Measurements from ENCODE around the gene CADM1. TPM values are rescaled to one million over a fixed set of nuclear protein-coding genes. Genes with fewer than 3 reads are reported as not detected.

CADM1 gene
- total and polyA plus RNA-seq, 2 experiments from 2014 or later, result 16.5 to 18.0 TPM

DNA sequence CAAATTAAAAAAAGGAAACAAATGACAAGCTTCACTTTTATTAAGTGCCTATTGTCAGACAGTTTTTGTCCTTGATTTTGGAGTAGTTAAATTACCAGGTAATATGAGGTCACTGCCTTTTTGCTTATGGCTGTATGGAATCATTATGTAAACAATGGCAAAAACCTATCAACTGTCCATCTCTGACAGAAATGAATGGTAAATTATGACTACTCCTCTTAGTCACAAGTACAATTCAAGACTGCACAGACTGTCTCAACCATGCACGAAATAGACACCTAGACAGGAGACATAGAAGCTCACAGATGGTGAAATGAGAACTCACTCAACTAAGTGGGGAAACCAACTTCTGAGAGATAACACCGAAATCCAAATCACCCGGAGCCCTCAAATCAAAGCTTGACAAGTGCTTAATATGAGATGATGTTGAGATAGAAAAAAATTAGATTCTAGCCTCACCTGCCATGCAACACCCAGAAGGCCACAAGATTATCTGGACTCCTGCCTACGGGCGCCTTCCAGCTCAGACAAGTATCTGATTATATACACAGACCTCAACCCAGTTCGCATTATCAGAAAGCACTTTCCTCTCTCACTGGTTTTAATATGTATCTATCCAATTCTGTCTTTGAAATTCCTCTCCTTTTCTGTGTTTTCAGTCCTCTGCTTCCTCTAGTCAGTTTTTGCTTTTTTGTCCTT lies 199.3 kb downstream of the CADM1 start (continued):
- TF ChIP-seq, protein P1, sequence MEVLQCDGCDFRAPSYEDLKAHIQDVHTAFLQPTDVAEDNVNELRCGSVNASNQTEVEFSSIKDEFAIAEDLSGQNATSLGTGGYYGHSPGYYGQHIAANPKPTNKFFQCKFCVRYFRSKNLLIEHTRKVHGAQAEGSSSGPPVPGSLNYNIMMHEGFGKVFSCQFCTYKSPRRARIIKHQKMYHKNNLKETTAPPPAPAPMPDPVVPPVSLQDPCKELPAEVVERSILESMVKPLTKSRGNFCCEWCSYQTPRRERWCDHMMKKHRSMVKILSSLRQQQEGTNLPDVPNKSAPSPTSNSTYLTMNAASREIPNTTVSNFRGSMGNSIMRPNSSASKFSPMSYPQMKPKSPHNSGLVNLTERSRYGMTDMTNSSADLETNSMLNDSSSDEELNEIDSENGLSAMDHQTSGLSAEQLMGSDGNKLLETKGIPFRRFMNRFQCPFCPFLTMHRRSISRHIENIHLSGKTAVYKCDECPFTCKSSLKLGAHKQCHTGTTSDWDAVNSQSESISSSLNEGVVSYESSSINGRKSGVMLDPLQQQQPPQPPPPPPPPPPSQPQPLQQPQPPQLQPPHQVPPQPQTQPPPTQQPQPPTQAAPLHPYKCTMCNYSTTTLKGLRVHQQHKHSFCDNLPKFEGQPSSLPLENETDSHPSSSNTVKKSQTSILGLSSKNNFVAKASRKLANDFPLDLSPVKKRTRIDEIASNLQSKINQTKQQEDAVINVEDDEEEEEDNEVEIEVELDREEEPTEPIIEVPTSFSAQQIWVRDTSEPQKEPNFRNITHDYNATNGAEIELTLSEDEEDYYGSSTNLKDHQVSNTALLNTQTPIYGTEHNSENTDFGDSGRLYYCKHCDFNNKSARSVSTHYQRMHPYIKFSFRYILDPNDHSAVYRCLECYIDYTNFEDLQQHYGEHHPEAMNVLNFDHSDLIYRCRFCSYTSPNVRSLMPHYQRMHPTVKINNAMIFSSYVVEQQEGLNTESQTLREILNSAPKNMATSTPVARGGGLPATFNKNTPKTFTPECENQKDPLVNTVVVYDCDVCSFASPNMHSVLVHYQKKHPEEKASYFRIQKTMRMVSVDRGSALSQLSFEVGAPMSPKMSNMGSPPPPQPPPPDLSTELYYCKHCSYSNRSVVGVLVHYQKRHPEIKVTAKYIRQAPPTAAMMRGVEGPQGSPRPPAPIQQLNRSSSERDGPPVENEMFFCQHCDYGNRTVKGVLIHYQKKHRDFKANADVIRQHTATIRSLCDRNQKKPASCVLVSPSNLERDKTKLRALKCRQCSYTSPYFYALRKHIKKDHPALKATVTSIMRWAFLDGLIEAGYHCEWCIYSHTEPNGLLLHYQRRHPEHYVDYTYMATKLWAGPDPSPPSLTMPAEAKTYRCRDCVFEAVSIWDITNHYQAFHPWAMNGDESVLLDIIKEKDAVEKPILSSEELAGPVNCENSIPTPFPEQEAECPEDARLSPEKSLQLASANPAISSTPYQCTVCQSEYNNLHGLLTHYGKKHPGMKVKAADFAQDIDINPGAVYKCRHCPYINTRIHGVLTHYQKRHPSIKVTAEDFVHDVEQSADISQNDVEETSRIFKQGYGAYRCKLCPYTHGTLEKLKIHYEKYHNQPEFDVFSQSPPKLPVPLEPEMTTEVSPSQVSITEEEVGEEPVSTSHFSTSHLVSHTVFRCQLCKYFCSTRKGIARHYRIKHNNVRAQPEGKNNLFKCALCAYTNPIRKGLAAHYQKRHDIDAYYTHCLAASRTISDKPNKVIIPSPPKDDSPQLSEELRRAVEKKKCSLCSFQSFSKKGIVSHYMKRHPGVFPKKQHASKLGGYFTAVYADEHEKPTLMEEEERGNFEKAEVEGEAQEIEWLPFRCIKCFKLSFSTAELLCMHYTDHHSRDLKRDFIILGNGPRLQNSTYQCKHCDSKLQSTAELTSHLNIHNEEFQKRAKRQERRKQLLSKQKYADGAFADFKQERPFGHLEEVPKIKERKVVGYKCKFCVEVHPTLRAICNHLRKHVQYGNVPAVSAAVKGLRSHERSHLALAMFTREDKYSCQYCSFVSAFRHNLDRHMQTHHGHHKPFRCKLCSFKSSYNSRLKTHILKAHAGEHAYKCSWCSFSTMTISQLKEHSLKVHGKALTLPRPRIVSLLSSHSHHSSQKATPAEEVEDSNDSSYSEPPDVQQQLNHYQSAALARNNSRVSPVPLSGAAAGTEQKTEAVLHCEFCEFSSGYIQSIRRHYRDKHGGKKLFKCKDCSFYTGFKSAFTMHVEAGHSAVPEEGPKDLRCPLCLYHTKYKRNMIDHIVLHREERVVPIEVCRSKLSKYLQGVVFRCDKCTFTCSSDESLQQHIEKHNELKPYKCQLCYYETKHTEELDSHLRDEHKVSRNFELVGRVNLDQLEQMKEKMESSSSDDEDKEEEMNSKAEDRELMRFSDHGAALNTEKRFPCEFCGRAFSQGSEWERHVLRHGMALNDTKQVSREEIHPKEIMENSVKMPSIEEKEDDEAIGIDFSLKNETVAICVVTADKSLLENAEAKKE (CRISPR knock-in tag; IDR thresholded peaks at IDR 0.05), result no peak
- no peak for TF ChIP-seq STAT1 (IDR thresholded peaks at IDR 0.05; ENCODE audit: unreplicated experiment)
- TF ChIP-seq EZH2 (IDR thresholded peaks at IDR 0.05; ENCODE audit: low read depth, unreplicated experiment), result no peak

DNA sequence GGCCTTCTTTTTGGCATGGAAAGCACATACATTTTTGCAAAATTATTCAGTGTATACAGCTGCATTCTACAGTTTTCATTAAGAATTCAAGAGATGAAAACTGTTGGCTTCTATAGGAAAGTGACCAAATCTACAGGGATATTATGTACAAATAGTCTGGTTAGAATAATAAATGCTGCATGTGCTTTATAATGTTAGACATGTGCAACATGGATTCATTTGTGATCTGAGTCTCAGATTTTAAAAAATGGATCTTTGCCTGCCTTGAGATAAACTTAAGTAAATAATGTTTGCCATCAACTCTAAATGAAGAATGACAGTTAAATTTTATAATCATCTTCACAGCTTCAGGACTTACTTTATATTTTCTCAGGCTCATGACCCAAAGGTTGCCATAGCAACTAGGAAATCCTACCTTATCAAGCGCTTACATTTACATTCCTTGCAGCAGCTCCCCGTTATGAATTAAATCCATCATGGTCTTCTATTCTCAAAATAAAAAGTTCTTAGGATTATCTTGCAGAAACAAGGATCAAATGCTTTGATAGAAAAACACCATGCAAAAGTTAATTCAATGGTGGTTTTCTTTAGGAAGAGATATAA lies 200.2 kb downstream of the CADM1 start:
- Mint-ChIP-seq H3K9me3 (no peaks in the 10 kb centered on the region), H3K36me3 (ENCODE audit: low read depth) (no peaks in the 10 kb centered on the region), H3K4me3 (no peak overlapping the region), H3K4me1 (no peaks in the 10 kb centered on the region), H3K27ac (no peak overlapping the region), H3K27me3 (ENCODE audit: insufficient read depth, low read depth, poor library complexity) (no peaks in the 10 kb centered on the region)
- H3K36me3 ChIP-seq (ENCODE audit: insufficient read depth), result no peaks in the 10 kb centered on the region
- H3K4me3 ChIP-seq, result no peak overlapping the region
- no peaks in the 10 kb centered on the region for H3F3A ChIP-seq (replicated peaks; ENCODE audit: low read depth)
- no peaks in the 10 kb centered on the region for H3K27me3 ChIP-seq (ENCODE audit: insufficient read depth)
- H3K4me1 ChIP-seq (ENCODE audit: insufficient read depth), result no peaks in the 10 kb centered on the region
- H4K20me1 ChIP-seq (replicated peaks; ENCODE audit: insufficient read depth), result no peaks in the 10 kb centered on the region
- no peak overlapping the region for H3K4me2 ChIP-seq
- no peaks in the 10 kb centered on the region for H3K79me2 ChIP-seq (replicated peaks; ENCODE audit: insufficient read depth)
- H3K27ac ChIP-seq (ENCODE audit: low read depth), result no peak overlapping the region
- DNase-seq (ENCODE audit: low spot score) (no peak), ATAC-seq (no peak)
- no peak overlapping the region for H2AFZ ChIP-seq
- no peaks in the 10 kb centered on the region; the same call in 1 of the 2 replicates for H3K9me2 ChIP-seq (ENCODE audit: insufficient read depth)
- no peak for TF ChIP-seq EZH2 (IDR thresholded peaks at IDR 0.05; ENCODE audit: low read depth, unreplicated experiment)
- no peak for TF ChIP-seq ZNF114 (CRISPR knock-in tag; IDR thresholded peaks at IDR 0.05)
- TF ChIP-seq, protein P2, sequence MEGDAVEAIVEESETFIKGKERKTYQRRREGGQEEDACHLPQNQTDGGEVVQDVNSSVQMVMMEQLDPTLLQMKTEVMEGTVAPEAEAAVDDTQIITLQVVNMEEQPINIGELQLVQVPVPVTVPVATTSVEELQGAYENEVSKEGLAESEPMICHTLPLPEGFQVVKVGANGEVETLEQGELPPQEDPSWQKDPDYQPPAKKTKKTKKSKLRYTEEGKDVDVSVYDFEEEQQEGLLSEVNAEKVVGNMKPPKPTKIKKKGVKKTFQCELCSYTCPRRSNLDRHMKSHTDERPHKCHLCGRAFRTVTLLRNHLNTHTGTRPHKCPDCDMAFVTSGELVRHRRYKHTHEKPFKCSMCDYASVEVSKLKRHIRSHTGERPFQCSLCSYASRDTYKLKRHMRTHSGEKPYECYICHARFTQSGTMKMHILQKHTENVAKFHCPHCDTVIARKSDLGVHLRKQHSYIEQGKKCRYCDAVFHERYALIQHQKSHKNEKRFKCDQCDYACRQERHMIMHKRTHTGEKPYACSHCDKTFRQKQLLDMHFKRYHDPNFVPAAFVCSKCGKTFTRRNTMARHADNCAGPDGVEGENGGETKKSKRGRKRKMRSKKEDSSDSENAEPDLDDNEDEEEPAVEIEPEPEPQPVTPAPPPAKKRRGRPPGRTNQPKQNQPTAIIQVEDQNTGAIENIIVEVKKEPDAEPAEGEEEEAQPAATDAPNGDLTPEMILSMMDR (conservative IDR thresholded peaks at IDR 0.05; ENCODE audit: low read depth in 2 of 2), result no peak
- TF ChIP-seq, protein P3, sequence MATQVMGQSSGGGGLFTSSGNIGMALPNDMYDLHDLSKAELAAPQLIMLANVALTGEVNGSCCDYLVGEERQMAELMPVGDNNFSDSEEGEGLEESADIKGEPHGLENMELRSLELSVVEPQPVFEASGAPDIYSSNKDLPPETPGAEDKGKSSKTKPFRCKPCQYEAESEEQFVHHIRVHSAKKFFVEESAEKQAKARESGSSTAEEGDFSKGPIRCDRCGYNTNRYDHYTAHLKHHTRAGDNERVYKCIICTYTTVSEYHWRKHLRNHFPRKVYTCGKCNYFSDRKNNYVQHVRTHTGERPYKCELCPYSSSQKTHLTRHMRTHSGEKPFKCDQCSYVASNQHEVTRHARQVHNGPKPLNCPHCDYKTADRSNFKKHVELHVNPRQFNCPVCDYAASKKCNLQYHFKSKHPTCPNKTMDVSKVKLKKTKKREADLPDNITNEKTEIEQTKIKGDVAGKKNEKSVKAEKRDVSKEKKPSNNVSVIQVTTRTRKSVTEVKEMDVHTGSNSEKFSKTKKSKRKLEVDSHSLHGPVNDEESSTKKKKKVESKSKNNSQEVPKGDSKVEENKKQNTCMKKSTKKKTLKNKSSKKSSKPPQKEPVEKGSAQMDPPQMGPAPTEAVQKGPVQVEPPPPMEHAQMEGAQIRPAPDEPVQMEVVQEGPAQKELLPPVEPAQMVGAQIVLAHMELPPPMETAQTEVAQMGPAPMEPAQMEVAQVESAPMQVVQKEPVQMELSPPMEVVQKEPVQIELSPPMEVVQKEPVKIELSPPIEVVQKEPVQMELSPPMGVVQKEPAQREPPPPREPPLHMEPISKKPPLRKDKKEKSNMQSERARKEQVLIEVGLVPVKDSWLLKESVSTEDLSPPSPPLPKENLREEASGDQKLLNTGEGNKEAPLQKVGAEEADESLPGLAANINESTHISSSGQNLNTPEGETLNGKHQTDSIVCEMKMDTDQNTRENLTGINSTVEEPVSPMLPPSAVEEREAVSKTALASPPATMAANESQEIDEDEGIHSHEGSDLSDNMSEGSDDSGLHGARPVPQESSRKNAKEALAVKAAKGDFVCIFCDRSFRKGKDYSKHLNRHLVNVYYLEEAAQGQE (IDR thresholded peaks at IDR 0.05; ENCODE audit: unreplicated experiment), result no peak
- no peak for TF ChIP-seq STAT1 (IDR thresholded peaks at IDR 0.05; ENCODE audit: unreplicated experiment)
- no peak for TF ChIP-seq CREB1 (CRISPR knock-in tag; IDR thresholded peaks at IDR 0.05; ENCODE audit: low read depth)
- TF ChIP-seq JUNB (IDR thresholded peaks at IDR 0.05; ENCODE audit: unreplicated experiment), result no peak
- TF ChIP-seq POLR2AphosphoS5 (IDR thresholded peaks at IDR 0.05; ENCODE audit: low read depth), result no peak
- TF ChIP-seq, protein P4, sequence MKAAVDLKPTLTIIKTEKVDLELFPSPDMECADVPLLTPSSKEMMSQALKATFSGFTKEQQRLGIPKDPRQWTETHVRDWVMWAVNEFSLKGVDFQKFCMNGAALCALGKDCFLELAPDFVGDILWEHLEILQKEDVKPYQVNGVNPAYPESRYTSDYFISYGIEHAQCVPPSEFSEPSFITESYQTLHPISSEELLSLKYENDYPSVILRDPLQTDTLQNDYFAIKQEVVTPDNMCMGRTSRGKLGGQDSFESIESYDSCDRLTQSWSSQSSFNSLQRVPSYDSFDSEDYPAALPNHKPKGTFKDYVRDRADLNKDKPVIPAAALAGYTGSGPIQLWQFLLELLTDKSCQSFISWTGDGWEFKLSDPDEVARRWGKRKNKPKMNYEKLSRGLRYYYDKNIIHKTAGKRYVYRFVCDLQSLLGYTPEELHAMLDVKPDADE (IDR thresholded peaks at IDR 0.05), result no peak
- TF ChIP-seq EZH2phosphoT487 (IDR thresholded peaks at IDR 0.05; ENCODE audit: unreplicated experiment), result no peak
